DMS79 (cell line): ENCODE measurements around the gene DNAJC17.

Source experiments
- DNase-seq: peaks from one replicate; lab custom pipeline; 2025; lab: John Stamatoyannopoulos, UW

DNAJC17 gene

DNA sequence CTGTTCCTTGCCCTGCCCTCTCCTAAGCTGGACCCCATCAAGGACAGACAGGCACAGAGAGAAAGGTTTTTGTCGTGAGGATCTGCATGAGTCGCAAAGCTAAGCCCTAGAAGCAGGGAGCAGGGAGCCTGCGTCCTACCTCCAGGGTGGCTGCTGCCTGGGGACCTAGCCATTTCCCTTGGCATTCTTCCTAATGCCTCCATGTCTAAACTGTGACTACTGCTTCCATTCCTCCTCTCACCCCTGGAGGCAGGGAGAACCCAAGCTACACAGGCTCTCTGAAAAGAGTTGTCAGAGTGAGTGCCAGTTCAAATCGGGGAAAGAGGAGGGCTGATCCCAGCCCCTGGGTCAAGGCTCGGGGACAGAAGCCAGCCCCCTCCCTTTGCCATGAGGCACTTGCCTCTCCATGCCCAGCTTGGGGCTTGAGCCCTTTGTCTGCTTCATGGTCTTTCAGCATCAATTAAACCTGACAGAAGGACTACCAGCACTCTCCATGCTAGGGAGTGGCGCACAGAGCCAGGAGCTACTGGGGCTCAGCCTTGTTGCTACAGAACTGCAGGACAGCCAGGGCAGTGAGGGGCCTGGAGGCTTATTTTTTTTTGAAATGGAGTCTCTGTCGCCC is 41.0 kb downstream of the DNAJC17 start:
- no peak for DNase-seq

DNA sequence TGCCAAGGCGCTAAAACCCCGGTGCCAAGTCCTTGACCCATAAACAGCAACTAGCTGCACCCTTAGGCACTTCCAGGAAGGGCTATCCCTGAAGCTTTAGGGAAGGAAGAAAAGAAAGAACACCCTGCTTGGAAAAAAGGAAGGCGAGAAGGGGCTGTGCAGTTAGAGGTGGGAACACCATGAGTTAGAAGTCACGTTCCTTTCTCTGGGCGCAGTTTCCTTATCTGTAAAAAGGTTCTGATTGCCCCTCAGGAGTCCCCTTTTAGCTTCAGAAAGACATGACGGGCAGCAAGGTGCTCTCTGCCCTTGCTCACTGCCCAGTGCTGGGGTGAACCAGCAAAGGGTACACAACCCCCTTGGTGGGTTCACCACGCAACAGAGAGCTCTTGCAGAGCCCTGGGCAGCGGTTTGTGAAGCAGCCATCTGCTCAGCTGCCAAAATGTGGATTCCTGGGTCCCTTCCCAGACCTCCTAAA is 42.6 kb downstream of the DNAJC17 start:
- DNase-seq: no peak

DNA sequence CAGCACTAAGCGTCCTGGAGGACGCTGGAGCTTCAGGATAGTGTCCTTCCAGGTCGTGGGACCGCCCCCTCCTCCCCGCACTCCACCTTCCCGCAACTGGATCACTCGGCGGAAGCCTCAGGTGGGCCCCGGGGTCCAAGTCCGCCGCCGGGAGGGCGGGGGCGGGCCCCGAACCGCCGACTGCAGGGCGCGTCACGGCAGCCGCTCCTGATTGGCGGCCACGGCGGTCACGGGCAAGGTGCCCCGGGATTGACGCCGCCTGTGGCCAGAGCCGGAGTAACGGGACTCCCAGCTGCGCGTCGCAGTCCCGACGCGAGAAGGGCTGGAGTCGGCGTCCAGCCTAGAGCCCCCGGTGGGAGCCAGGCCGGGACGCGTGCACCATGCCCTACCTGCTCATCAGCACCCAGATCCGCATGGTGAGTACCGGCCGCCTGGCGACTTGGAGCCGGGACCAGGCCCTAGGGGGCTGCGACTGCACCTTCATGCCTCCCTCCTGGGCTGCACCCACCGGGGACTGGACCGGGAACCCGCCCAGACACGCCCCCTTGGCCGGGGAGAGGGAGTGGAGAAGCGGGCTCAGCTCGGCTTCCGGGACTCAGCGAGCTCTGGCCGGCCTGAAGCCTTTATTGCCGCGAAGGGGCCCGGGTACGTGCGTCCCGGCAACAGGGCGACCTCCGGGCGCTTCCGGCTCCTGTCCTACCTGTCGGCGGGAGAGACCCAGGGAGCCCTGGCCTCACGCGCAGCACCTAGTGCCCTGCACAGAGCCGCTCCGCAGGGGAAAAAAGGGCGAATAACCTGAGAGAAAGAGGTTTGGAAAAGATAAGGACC is 43.3 kb downstream of the DNAJC17 start, which contains the start of gene GCHFR:
GCHFR (plus strand) TSS at position 268 of the 828 bp plus-strand sequence; CDS start at position 381, 113 bp downstream.
- peak; percentile 18 for DNase-seq

DNA sequence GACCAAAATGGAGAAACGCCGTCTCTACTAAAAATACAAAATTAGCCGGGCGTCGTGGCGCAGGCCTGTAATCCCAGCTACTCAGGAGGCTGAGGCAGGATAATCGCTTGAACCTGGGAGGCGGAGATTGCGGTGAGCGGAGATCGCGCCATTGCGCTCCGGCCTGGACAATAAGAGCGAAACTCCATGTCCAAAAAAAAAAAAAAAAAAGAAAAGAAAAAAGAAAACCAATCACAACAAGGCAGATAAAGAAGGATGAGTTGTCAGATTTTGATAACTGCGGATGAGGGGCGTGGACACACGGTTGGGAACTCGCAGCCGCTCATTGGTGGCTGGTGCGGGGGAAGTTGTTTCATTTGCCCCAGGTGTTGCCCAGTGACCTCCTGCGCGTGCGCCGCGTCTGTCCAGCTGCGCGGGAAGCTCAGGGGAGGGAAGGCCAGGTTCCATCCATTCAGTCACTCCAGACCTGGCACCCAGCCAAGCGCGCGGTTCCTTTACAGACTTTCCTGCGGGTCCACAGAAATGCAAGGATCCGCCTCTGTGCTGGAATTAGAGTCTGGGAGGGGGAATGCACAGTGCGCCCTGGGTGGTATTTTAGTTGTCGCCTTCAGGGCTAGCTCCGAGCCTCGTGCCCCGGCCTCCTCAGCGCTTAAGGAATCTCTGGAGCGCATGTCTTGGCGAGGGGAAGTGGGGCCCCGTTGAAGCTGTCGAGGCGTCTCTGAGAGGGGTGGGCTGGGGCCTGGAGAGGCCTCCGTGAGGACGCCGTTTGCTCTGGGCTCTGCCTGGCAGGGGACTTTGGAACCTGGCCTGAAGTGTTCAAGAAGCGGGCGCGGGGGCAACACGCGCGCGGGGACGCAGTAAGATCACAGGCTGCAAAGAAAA is 44.1 kb downstream of the DNAJC17 start:
- DNase-seq: peak; percentile 56

DNA sequence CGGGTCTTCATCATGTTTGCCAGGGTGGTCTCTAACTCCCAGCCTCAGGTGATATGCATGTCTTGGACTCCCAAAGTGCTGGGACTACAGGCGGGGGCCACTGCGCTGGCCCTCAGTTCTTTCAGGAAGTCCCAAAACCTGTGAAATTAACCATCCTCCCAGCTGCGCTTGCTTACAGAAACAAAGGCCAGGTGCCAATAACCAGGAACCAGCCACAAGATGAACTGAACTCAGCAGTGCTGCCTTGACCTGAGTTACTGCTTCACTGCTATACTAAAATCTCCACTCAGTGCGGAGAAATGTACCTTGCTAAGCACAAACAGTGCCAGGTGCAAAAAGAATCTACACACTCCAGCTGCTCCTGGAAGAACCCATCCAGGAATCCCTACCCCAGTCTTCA is 47.3 kb downstream of the DNAJC17 start:
- no peak for DNase-seq

DNA sequence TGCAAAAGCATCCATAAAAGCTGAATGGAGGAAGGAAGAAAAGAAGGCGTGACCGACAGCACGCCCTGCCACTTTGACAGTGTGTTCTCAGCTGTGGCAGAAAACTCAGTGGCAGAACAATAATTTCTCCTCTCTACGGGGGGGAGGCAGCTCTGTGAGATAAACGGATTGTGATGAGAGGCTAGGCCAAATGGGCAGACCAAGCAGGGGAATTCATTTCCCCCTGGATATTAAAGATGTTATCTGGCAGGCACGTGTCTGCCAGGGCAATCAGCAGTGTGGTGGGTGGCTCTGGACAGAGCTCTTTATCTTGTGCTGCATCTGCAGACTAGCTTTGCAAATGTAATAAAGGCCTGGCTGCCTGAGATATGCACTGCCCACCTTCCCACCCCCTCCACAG is 50.3 kb downstream of the DNAJC17 start:
- no peak for DNase-seq

DNA sequence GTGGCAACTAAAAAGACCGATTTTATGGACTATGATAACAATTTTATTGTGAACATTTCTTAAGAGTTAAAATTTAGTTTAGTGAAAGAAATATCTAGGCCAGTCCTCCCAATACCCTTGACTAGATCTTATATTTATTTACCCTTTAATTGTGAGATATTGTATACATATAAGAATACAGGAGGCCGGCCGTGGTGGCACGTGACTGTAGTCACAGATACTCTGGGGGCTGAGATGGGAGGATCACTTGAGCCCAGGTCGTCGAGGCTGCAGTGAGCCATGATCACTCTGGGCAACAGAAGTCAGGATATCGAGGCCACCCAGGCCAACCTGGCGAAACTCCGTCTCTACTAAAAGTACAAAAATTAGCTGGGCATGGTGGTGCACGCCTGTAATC is 51.5 kb downstream of the DNAJC17 start:
- peak; percentile 20 for DNase-seq

DNA sequence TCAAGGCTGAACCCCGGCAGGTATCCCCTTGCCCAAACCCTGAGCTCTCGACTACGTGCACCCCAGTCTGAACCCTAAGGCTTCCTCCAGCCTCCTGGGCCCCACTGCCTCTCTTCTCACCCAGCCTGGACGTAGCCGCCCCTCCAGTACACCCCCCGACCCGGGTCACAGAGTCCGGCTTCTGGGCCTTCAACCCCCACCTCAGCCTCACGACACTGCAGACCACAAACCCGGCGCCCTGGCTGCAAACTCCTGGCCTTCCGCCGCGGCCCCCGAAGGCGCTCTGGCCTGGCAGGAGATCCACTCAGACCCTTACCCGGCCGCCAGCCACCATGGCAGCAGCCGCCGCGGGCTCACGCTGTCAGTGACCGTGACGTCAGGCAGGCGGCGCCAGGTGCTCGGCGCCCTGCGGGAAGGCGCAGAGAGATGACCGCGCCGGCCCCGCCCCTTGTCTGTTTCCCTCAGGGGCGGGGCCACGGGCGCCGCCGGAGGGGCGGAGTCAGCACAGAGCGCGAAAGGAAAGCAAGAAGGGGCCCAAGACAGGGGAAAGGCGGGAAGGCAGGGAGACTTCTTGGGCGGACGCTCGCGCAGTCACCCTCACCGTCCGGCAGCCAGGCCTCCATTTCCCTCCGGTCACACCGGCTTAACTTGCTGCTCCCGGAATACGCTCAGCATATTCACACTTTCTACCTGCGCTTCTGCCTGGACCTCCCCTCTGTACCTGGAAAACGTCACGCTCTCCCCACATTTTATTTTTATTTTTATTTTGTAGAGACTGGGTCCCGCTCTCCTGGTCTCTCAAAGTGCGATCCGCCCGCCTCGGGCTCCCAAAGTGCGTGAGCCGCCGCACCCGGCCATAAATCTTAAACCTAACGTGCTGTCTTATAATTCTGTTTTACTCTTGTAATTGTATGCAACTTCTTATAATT is 52.1 kb downstream of the DNAJC17 start, which contains the start of gene RMDN3:
RMDN3 (minus strand) TSS at position 372 of the 929 bp plus-strand sequence. CDS start 471 bp downstream, outside the sequence.
- DNase-seq: peak; percentile 67

DNA sequence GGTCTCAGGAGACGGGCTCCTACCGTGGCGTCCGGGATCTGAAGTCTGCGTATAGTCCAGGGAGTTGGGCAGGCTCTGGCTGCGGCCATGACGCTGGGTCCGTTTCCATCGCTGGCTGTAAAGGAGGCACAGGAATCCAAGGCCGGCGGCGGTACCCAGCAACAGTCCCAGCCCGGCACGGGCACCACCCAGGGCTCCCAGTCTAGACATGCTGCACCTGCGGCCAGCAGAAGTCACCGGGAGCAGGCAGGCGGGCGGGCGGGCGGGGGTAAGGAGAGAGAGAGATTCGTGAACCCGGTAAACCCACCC is 52.7 kb downstream of the DNAJC17 start:
- DNase-seq: no peak

DNA sequence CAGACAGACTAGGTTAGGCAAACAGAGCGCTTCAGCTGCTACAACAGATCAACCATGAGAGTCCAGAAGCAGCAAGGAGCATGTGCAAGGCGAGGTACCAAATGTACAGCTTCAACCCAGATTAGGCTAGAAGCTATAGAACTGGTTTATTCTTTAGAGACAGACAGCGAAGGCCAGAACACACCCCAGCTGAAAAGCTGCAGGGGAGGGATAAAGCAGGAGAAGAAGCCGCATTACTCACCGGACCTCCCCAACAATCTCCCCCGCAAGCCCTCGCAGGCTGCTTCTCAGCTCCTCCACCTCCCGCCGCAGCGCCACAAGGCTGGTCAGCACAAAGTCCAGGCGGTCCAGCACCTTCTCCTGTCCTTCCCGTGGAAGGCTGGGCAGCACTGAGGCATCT is 55.5 kb downstream of the DNAJC17 start:
- no peak for DNase-seq

DNA sequence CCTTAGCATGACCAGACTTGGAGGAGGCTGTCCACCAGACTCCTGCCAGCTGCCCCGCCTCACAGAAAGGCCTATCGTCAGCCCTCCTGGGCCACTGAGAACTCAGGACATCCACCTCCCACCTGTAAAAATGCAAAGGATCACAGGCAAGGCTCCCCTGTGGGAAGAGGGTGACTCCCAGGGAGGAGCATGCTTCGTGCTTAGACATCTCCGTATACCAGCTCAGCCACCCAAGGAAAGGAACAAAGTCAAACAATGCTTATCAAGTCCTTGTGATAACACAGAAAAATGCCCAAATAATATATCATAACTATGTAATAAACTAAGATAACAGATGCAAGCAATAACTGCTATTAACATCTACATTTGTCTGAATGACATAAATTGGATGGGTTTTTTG is 56.4 kb downstream of the DNAJC17 start:
- no peak for DNase-seq

DNA sequence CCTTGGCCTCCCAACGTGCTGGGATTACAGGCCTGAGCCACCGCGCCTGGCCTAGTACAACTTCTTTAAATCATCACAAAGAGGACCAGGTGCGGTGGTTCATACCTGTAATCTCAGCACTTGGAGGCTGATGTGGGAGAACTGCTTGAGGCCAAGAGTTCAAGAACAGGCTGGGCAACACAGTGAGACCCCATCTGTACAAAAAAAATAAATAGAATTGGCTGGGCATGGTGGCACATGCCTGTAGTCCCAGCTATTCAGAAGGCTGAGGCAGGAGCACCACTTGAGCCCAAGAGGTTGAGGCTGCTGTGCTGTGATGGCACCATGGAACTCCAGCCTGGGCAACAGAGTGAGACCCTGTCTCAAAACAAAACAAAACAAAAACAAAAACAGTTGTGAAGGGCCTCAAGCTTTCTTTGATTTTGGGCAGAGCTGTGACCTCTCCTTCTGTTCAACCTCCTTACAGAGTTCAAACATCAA is 58.1 kb downstream of the DNAJC17 start:
- DNase-seq: no peak

DNA sequence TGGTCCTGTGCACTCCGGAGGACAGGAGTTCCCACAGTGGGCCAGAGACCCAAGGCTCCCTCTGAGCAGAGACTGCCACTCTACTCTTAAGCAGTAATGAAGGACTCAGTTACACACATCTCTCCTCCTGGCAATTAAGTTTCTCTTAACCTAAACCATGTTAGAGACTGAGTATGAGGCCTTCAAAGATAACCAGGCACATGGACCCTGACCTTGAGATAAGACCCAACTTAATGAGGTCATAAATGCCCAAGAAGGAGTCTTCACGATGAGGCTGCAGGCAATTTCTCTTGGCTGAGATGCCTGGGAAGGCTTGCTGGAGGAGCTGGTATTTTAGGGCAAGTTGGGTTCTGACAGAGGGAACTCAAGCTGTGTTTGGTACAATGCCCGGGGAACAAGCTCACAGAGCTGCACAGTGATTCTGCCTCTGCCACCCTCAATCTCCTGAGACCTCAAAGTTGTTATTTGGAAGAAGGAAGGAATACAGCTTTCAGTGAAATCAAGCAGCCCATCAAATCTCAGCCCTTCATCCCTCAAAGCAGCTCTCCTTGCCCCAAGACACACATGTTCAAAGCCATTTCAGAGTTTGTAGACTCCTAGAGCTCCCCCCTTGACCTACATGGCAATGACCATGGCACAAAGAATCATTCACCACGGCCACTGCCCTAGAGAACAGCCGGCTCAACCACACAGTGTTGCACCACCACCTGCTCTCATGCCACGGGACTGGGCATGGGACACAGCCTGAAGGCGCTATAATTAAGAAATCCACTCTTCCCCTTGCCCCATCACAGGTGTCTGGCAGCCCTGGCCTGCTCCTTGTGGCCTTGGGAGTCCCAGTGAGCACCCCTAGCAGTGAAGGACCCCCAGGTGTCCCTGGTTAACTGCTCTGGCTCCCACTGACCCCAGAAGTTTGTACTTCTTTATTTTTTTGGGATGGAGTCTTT is 59.3 kb downstream of the DNAJC17 start:
- DNase-seq: no peak

DNA sequence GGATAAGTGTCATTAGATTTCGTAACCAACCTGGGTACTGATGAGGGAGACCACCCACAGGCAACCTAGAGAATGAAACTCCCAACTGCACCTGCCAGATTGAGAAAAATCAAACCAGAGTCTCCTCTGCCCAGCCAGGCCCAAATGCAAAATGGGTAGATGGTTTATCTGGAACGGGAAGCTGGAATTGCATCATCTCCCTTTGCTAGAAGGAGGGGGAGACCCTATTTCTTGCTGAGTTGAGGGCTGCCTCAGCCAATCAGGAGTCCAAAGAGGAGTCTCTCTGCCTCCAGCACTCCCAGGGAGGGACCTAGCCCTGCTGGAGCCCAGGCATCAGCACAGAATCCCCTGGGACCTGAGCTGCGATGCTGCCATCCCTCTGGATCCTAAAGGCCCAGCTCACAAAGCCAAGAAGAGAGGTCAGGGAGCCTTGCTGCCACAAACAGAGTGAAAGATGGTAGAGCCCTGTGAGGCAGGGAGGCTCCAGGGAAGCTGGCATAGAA is 60.3 kb downstream of the DNAJC17 start:
- DNase-seq: no peak

DNA sequence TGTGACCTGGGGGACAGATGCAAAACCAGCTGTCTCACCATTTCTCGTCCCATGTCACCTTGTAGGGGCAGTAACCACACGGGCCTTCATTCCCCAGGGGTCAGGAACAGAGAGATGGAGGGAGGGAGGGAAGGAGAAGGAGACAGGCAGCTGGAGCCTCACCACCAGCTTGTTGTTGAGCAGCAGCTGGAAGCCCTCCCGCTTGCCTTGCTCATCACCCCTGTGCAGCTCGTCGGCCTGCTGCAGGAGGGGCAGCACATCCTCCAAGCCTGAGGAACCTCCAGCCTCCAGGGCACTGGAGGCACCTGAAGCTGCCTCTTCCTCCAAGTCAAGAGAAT is 62.5 kb downstream of the DNAJC17 start:
- DNase-seq: no peak

DNA sequence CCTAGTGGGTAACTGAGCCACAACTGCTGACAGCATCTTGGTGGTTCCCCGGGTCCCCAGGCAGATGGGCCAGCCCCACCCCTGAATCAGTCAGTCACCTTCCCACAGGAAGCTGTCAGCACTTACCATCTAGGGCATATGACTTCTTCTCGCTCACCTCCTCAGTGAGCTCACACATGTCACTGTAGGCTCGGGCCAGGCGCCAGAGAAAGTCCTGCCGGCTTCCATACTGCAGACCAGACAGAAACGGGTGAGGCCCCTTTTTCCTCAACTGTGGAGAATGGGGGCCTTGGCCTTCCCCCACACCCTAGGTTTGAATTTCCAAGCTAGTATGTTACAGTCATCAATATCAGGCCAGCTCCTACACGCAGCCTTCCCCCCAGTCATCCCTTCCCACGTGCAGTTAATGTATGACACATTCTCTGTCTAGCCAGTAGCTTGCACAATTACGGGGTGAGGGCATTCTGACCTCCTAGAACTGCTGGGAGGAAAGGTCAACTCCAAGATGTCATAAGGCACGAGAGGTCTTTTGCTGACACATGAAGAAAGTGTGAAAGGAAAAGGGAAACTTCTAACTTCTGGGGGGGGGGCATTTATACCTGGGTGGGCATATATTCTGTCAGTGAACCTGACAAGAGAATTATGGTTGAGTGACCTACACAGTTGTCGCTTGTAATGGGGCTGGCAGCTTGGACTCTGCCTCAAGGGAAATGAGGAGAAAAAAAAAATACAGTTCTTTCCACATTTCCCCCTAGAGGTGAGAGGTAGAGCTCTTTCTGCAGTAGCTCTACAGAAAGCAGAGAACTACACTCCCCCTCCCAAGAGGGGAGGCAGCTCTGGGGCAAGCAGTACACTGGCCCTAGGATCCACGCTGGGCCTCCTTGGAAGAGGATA is 63.1 kb downstream of the DNAJC17 start:
- DNase-seq: no peak

DNA sequence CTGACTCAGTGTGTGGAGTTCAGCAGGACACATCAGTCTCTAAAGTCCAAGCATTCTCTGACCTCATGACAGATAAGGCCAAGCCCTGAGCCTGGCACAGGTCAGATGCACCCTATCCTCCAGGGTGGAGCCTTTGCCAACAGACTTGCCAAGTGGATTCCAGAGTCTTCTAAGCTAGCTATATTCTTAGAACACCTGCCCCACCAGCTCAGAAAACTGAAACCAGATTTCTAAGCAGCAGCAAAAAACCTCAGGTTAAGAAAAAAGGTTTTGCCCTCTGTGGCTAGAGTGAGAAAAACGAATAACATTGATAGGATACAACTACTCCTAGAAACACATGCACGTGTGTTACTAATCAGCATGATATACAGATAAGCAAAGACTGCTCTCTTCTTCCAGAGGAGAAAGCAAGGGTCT is 63.8 kb downstream of the DNAJC17 start:
- no peak for DNase-seq

DNA sequence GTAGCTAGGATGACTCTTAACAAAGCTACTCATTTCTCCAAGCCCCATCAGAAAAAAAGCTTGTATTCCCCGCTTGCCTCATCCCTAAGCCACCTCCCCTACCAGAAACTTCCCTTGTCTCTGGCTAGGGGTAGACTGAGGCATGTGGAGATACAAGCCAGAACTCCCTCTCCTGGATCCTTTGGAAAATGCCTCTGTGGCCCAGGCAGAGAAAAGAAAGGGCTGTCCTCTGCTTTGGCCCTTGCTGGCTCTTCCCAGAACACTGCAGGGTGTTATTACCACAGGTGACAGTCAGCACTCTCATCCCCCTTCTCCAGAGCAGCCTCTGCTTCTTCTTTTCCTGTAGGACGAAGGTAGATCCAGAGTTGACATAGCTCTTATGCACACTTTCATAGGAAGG is 67.4 kb downstream of the DNAJC17 start:
- DNase-seq: no peak

DNA sequence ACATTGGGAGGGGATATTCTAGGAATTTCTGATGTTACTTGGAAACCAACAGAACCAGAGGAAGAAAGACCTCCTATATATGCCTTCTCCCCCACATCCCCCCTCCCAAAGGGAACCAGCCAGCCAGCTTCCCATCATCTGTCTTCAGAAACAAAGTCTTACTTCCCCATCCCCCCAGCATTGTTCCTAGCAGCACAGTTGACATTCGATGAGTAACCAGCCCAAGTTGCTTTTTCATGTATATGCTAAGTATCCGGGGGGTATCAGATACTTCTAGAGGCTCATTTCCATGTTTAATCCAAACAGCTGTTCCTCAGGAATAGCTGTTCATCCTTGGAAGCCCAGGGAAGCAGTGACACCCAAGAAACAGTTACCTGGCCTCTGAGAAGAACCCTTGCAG is 68.2 kb downstream of the DNAJC17 start:
- no peak for DNase-seq
